Loucy (cell line): ENCODE results near the gene C5orf52.
"Not testable (repeated sequence)": the region's sequence is repeated elsewhere in the genome, so short reads cannot be mapped to it uniquely, and the experiment has no call there.

Source experiments
- H2AFZ ChIP-seq: fragments of 200-600 bp; sonication (generic); 2 replicates; pipeline ENCODE4 v1.6.0; 2016; ENCODE audit warnings: antibody characterized with exemption, mild to moderate bottlenecking, low read length, moderate library complexity
- H3F3A ChIP-seq: fragments of 200-600 bp; 2 replicates; pipeline ENCODE4 v1.6.0; 2016; ENCODE audit warnings: antibody characterized with exemption, low read depth, mild to moderate bottlenecking
- H3K27me3 ChIP-seq: fragments of 200-600 bp; sonication (generic); 2 replicates; pipeline ENCODE4 v1.6.1; 2014; ENCODE audit warnings: low read length, mild to moderate bottlenecking; ENCODE audit not compliant: insufficient read depth, poor library complexity, severe bottlenecking
- H3K36me3 ChIP-seq: fragments of 200-600 bp; sonication (generic); 2 replicates; pipeline ENCODE4 v1.6.1; 2016; ENCODE audit warnings: low read length; ENCODE audit not compliant: insufficient read depth
- H3K4me1 ChIP-seq: fragments of 200-600 bp; sonication (generic); 2 replicates; pipeline ENCODE4 v1.5.1; 2014; ENCODE audit warnings: low read length, mild to moderate bottlenecking; ENCODE audit not compliant: insufficient read depth, poor library complexity, severe bottlenecking
- H3K4me2 ChIP-seq: fragments of 200-600 bp; sonication (generic); 2 replicates; pipeline ENCODE4 v1.6.0; 2014; ENCODE audit warnings: antibody characterized with exemption, low read length, low read depth, mild to moderate bottlenecking; ENCODE audit not compliant: poor library complexity, severe bottlenecking
- H3K4me3 ChIP-seq: fragments of 200-600 bp; sonication (generic); 2 replicates; pipeline ENCODE4 v1.5.1; 2014; ENCODE audit warnings: low read length, mild to moderate bottlenecking, mixed read lengths; ENCODE audit not compliant: poor library complexity, severe bottlenecking
- H3K79me2 ChIP-seq: fragments of 200-600 bp; sonication (generic); 2 replicates; pipeline ENCODE4 v1.6.1; 2014; ENCODE audit warnings: low read length; ENCODE audit not compliant: insufficient read depth
- H3K9ac ChIP-seq: fragments of 200-600 bp; sonication (generic); 2 replicates; pipeline ENCODE4 v1.6.0; 2014; ENCODE audit warnings: mild to moderate bottlenecking, low read depth, low read length, moderate library complexity; ENCODE audit not compliant: poor library complexity, severe bottlenecking
- H3K9me2 ChIP-seq: fragments of 200-600 bp; sonication (generic); replicated peaks from 2 replicates; pipeline ENCODE4 v1.6.1; 2016; ENCODE audit warnings: low read depth, low read length, mixed read lengths
- H3K9me3 ChIP-seq: fragments of 200-600 bp; sonication (generic); 2 replicates; pipeline ENCODE4 v1.6.1; 2014; ENCODE audit warnings: mild to moderate bottlenecking, antibody characterized with exemption, low read length, low read depth; ENCODE audit not compliant: insufficient read depth
- H4K20me1 ChIP-seq: fragments of 200-600 bp; sonication (generic); 2 replicates; pipeline ENCODE4 v1.6.0; 2014; ENCODE audit warnings: antibody characterized with exemption, low read length, mild to moderate bottlenecking; ENCODE audit not compliant: insufficient read depth, poor library complexity, severe bottlenecking
- CTCF ChIP-seq: fragments of 200-600 bp; sonication (generic); conservative IDR thresholded peaks from 2 replicates; pipeline ENCODE4 v1.5.1; 2014; ENCODE audit warnings: mild to moderate bottlenecking, antibody characterized with exemption, low read length
- EZH2phosphoT487 ChIP-seq: fragments of 200-600 bp; IDR thresholded peaks from 2 replicates; pipeline ENCODE4 v1.6.1; 2018; ENCODE audit warnings: antibody characterized with exemption, mild to moderate bottlenecking, moderate library complexity, borderline replicate concordance

Gene C5orf52

DNA sequence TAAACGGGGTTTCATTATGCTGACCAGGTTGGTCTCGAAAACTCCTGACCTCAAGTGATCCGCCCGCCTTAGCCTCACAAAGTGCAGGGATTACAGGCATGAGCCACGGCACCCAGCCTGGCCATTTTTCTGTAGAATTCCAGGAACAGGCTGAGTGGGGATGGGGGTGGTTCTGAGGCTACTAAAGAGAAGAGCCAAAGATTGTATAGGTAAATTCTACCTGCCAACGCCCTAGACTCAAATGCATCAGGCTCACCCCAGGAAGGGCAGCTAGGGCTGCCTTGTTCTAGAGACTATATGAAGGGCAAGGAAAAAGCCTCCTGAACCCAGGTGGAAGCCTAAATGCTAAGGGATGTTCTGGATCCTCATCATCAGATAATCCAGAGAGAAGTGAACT is 1.6 kb upstream of the C5orf52 start:
- no peaks in the 10 kb centered on the region for H3K27me3 ChIP-seq
- no peaks in the 10 kb centered on the region for H3K36me3 ChIP-seq
- no peaks in the 10 kb centered on the region for H3F3A ChIP-seq
- H3K9me3 ChIP-seq, result no peaks in the 10 kb centered on the region
- H2AFZ ChIP-seq, result no peak overlapping the region
- no peak overlapping the region for H3K4me3 ChIP-seq
- H3K9me2 ChIP-seq, result no peaks in the 10 kb centered on the region
- H3K9ac ChIP-seq, result no peak overlapping the region
- no peak overlapping the region for H3K4me2 ChIP-seq
- no peaks in the 10 kb centered on the region for H3K4me1 ChIP-seq
- TF ChIP-seq CTCF (no peak), EZH2phosphoT487 (no peak)
- H3K79me2 ChIP-seq, result no peaks in the 10 kb centered on the region
- no peaks in the 10 kb centered on the region for H4K20me1 ChIP-seq

DNA sequence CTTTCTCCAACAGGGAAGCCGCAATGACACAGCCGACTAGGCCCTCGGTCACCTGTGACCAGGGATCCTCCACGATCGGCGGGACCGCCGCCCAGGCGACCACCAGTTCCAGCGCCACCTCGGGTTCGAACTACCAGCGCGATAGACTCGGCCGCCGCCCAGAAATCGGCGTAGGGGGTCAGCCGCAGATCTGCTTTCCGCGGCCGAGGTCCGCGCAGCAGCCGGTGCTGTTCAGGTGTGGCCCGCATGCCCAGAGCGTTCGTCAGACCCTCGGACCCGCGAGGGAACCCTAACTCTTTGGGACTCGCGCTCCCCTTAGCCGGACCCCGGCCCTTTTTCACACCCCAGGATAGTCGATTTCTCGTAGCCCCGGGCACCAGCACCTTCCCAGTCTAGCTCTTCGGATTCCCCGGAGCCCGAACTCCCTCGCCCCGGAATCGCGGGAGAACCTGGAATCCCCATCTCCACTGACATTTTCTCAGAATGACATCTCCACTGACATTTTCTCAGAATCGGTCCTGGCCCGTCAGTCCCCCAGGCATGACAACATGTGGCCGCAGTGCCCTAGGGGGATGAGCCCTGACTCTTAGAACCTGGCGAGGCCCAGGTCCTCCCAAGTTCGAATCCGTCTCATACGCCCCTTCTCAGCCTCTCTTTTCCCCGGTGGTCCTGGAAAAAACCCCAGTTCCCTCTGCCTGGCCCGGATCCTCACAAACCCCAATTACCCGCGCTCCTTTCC is 428 bp downstream of the C5orf52 start:
- H3K9ac ChIP-seq, result no peak overlapping the region
- no peak overlapping the region for H2AFZ ChIP-seq
- no peaks in the 10 kb centered on the region for H3K79me2 ChIP-seq
- H3F3A ChIP-seq, result no peaks in the 10 kb centered on the region
- no peaks in the 10 kb centered on the region for H3K36me3 ChIP-seq
- no peaks in the 10 kb centered on the region for H3K4me1 ChIP-seq
- H3K4me3 ChIP-seq, result no peak overlapping the region
- no peak for TF ChIP-seq CTCF
- no peak for TF ChIP-seq EZH2phosphoT487
- no peaks in the 10 kb centered on the region for H3K9me2 ChIP-seq
- H3K27me3 ChIP-seq, result no peaks in the 10 kb centered on the region
- no peaks in the 10 kb centered on the region for H4K20me1 ChIP-seq
- no peak overlapping the region for H3K4me2 ChIP-seq
- no peaks in the 10 kb centered on the region for H3K9me3 ChIP-seq

- Histone ChIP-seq H3K9me3 (no peaks in the 10 kb centered on the region), H4K20me1 (no peaks in the 10 kb centered on the region), H3K4me3 (no peak overlapping the region), H3F3A (no peaks in the 10 kb centered on the region), H2AFZ (no peak overlapping the region), H3K79me2 (no peaks in the 10 kb centered on the region), H3K4me2 (no peak overlapping the region), H3K9me2 (no peaks in the 10 kb centered on the region), H3K27me3 (no peaks in the 10 kb centered on the region), H3K4me1 (no peaks in the 10 kb centered on the region), H3K9ac (no peak overlapping the region), H3K36me3 (no peaks in the 10 kb centered on the region)
- no peak for TF ChIP-seq EZH2phosphoT487
- TF ChIP-seq CTCF, result no peak
Measured at GRCh38 chr5:157672976-157673375, 1.6 kb downstream of the C5orf52 start.

DNA sequence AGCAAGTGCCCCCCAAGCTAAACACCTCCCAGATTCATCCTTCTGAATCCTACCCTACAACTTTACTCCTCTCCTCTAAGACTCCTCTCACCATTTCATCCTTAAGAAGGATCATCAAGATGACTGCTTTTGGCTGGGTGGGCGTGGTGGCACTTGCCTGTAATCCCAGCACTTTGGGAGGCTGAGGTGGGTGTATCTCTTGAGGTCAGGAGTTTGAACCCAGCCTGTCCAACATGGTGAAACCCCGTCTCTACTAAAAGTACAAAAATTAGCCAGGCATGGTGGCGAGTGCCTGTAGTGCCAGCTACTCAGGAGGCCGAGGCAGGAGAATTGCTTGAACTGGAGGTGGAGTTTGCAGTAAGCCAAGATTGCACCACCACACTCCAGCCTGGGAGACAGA is 3.0 kb downstream of the C5orf52 start:
- not testable (repeated sequence) for H3K4me1 ChIP-seq, H4K20me1 ChIP-seq, H3K9me2 ChIP-seq, H3K4me3 ChIP-seq, H2AFZ ChIP-seq, H3K36me3 ChIP-seq, H3K27me3 ChIP-seq, H3K4me2 ChIP-seq, H3F3A ChIP-seq, H3K79me2 ChIP-seq, H3K9me3 ChIP-seq, H3K9ac ChIP-seq
